Nephron (organoid): ENCODE data around the gene CCND1.

Experiments
- H3K27ac Mint-ChIP-seq, 3 experiments: 2 replicates each; pipeline ENCODE4 v1.8.0; 2020; ENCODE audit warnings: mixed read lengths in 3 of 3, mild to moderate bottlenecking in 2 of 3, moderate library complexity in 1 of 3
- H3K27me3 Mint-ChIP-seq: 2 replicates; pipeline ENCODE4 v1.8.0; 2021; ENCODE audit warnings: low read depth, mild to moderate bottlenecking, moderate library complexity, mixed read lengths
- H3K36me3 Mint-ChIP-seq: 2 replicates; pipeline ENCODE4 v1.8.0; 2020; ENCODE audit warnings: low read depth, mixed read lengths
- H3K4me1 Mint-ChIP-seq: 2 replicates; pipeline ENCODE4 v1.8.0; 2020; ENCODE audit warnings: mixed read lengths
- H3K4me3 Mint-ChIP-seq, 3 experiments: 2 replicates each; pipeline ENCODE4 v1.8.0; 2020; ENCODE audit warnings: mild to moderate bottlenecking in 3 of 3, mixed read lengths in 3 of 3, moderate library complexity in 2 of 3
- H3K9me3 Mint-ChIP-seq: 2 replicates; pipeline ENCODE4 v1.8.0; 2020; ENCODE audit warnings: mixed read lengths
- TF ChIP-seq, protein P1 (sequence below), 3 experiments: fragments of 200-600 bp; sonication (generic); IDR thresholded peaks; one replicate each; pipeline ENCODE4 v1.5.0; 2021; ENCODE audit warnings: antibody characterized with exemption in 3 of 3; ENCODE audit not compliant: unreplicated experiment in 3 of 3

The CCND1 gene

DNA sequence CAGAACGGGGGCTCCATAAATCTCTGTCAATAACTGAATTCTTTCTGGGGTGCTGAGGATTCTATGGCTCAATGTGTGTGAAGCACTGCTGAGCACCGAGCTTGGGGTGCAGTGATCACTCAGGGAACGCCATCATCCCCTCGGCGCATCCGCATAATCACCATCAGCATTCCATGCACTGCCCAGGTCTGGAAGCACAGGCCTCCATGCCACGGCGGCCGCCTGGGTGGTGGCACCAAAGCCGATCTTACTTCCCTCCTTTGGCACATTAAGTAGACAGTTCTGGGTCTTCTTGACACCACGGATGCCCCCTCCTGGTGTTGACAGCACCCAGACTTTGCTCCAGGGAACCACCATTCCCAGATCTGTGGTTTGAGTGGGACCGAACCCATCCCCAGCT is 18.6 kb downstream of the CCND1 start:
- Mint-ChIP-seq H3K9me3 (no peaks in the 10 kb centered on the region), H3K36me3 (peaks cover 6% of the 10 kb centered on the region), H3K4me1 (peaks cover 23% of the 10 kb centered on the region), H3K27me3 (peaks cover 4% of the 10 kb centered on the region), H3K4me3 (no peak overlapping the region), H3K27ac (peak overlapping the region in 2 of 3 experiments; percentile 70)
- TF ChIP-seq, protein P1, sequence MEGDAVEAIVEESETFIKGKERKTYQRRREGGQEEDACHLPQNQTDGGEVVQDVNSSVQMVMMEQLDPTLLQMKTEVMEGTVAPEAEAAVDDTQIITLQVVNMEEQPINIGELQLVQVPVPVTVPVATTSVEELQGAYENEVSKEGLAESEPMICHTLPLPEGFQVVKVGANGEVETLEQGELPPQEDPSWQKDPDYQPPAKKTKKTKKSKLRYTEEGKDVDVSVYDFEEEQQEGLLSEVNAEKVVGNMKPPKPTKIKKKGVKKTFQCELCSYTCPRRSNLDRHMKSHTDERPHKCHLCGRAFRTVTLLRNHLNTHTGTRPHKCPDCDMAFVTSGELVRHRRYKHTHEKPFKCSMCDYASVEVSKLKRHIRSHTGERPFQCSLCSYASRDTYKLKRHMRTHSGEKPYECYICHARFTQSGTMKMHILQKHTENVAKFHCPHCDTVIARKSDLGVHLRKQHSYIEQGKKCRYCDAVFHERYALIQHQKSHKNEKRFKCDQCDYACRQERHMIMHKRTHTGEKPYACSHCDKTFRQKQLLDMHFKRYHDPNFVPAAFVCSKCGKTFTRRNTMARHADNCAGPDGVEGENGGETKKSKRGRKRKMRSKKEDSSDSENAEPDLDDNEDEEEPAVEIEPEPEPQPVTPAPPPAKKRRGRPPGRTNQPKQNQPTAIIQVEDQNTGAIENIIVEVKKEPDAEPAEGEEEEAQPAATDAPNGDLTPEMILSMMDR (IDR thresholded peaks at IDR 0.05; ENCODE audit: unreplicated experiment in 3 of 3): no peak

DNA sequence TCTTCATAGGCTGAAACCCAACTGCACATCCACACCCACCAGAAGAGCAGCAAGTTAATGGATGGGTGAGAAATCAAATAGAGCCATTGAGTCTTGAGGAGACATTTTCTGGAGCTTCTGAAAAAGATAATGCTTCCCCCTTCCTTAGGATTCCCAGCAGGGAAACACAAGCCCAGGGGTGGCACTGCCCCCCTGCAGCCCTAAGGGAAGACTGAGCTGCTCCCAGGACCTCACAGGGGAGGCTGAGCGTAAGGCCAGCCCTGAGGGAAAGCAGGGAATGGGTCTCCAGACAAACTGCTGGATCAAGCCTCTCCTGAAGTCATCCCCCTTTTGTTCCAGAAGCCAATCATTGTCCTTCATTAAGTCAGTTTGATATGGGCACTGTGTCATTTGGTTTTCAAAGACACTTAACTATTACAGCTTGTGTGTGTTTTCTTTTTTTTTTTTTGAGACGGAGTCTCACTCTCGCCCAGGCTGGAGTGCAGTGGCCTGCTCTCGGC is 19.1 kb downstream of the CCND1 start:
- no peaks in the 10 kb centered on the region for H3K9me3 Mint-ChIP-seq
- H3K27me3 Mint-ChIP-seq: peaks cover 4% of the 10 kb centered on the region
- H3K4me1 Mint-ChIP-seq: peaks cover 23% of the 10 kb centered on the region
- peak overlapping the region in 2 of 3 experiments; percentile 70 for H3K27ac Mint-ChIP-seq
- TF ChIP-seq, protein P1 (IDR thresholded peaks at IDR 0.05; ENCODE audit: unreplicated experiment in 3 of 3): no peak
- H3K36me3 Mint-ChIP-seq: peaks cover 6% of the 10 kb centered on the region
- no peak overlapping the region for H3K4me3 Mint-ChIP-seq

DNA sequence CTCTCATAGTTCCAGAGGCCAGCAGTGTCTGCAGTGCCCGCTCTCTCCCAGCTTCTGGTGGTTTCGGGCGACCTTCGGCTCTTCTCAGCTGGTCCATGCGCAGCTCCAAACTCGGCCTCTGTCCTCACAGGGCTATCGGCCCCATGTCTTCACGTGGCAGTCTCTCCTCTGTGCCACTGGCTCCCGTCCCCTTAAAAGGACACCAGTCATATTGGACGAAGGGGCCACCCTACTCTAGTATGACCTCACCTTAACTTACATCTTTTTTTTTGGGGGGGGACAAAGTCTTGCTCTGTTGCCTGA is 20.4 kb downstream of the CCND1 start:
- Mint-ChIP-seq H3K4me3 (no peak overlapping the region), H3K27ac (peak overlapping the region in 1 of 3 experiments; percentile 91), H3K9me3 (no peaks in the 10 kb centered on the region), H3K27me3 (peaks cover 4% of the 10 kb centered on the region), H3K36me3 (peaks cover 6% of the 10 kb centered on the region), H3K4me1 (peaks cover 23% of the 10 kb centered on the region)
- TF ChIP-seq, protein P1 (IDR thresholded peaks at IDR 0.05; ENCODE audit: unreplicated experiment in 3 of 3): no peak

DNA sequence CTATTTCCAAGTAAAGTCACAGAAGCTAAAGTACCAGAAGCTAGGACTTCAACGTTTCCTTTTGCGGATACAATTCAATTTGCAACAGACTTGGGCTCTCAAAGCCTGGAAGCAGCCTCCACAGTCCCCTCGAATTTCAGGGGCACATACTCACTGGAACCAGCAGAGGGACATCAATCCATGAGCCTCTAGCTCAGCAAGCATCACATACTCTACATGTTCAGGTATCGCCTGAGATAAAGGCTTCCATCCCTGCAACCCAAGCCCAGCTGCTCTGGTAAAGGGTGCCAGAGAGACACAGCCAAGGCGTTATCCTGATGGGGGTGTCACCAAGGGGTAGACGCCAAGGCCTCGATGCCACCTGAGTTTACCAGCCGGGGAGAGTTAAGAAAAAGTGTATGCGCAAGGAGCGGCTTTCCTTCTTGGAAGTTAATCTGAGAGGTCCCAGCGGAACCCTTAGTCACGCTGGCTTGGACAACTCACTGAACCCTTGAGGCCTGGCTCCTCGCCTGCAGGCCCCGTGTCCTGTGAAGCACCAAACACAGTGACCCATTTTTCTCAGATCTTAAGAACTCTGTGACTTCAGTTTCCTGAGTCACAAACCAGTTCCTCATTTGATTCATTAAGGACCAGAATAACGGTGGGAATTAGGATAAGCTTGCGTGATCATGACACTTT is 21.2 kb downstream of the CCND1 start:
- Mint-ChIP-seq H3K27ac (peak overlapping the region in 2 of 3 experiments; percentile 7 to 91), H3K36me3 (peaks cover 6% of the 10 kb centered on the region), H3K9me3 (no peaks in the 10 kb centered on the region), H3K27me3 (peaks cover under 1% of the 10 kb centered on the region), H3K4me3 (no peak overlapping the region), H3K4me1 (peaks cover 23% of the 10 kb centered on the region)
- TF ChIP-seq, protein P1 (IDR thresholded peaks at IDR 0.05; ENCODE audit: unreplicated experiment in 3 of 3): peak in 2 of 3 experiments; percentile 21 to 26

DNA sequence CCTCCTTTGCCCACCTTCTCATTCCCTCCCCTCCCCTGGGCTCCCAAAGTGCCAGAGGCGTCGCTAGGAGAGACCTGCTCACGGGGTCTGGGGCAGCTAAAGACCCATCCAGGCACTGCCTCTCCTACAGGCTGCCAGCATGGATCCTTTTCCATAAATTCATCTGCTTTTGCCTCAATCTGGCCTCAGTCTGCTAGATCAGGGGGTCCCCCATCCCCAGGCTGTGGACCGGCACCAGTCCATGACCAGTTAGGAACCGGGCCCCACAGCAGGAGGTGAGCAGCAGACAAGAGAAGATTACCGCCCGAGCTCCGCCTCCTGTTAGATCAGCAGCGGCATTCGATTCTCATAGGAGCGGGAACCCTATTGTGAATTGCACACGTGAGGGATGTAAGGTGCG is 21.9 kb downstream of the CCND1 start:
- Mint-ChIP-seq H3K9me3 (no peaks in the 10 kb centered on the region), H3K4me3 (no peak overlapping the region), H3K36me3 (peaks cover 11% of the 10 kb centered on the region), H3K4me1 (peaks cover 22% of the 10 kb centered on the region), H3K27ac (no peak overlapping the region), H3K27me3 (no peaks in the 10 kb centered on the region)
- TF ChIP-seq, protein P1 (IDR thresholded peaks at IDR 0.05; ENCODE audit: unreplicated experiment in 3 of 3): no peak

DNA sequence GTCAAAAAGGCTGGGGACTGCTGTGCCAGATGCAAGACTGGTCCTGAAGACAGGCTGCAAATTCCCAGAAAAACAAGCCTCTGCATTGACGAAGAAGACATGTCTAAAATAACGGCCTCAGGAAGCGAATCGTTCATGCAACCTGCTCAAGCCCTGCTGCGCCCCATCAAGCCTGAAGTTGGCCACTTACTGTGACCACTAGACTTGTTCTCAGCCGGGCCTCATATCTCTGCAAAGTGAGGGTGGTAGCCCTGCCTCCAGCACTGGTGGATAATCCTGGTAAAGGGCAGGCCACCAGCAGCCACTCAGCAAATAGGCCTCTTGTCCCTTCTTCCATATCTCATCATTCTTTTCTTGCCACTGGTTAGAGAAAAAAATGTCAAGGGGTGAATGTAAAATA is 22.4 kb downstream of the CCND1 start:
- peaks cover 18% of the 10 kb centered on the region for H3K4me1 Mint-ChIP-seq
- no peaks in the 10 kb centered on the region for H3K27me3 Mint-ChIP-seq
- TF ChIP-seq, protein P1 (IDR thresholded peaks at IDR 0.05; ENCODE audit: unreplicated experiment in 3 of 3): no peak
- H3K27ac Mint-ChIP-seq: no peak overlapping the region
- H3K9me3 Mint-ChIP-seq: no peaks in the 10 kb centered on the region
- H3K4me3 Mint-ChIP-seq: no peak overlapping the region
- H3K36me3 Mint-ChIP-seq: peaks cover 14% of the 10 kb centered on the region
